HepG2 (cell line): ENCODE data around the gene SLC25A45. TPM values are rescaled to one million over a fixed set of nuclear protein-coding genes. Genes with fewer than 3 reads are reported as not detected.

Experiments used
- EEA1 ChIP-seq: sonication (generic); formaldehyde crosslinking; IDR thresholded peaks from 2 replicates; pipeline ENCODE4 v1.5.1; 2020; ENCODE audit warnings: mild to moderate bottlenecking, missing genetic modification reagents, borderline replicate concordance
- ZBTB40 ChIP-seq, 2 experiments: fragments of 450-650 bp in 1 of 2; sonication (generic) in 1 of 2; formaldehyde crosslinking in 1 of 2; IDR thresholded peaks; 2 replicates each; pipeline versions ENCODE4 v1.6.1 to v1.8.0; 2016 to 2022; ENCODE audit warnings: antibody characterized with exemption in 1 of 2, mild to moderate bottlenecking in 1 of 2, missing genetic modification reagents in 1 of 2
- polyA plus RNA-seq, 8 experiments: library from polyadenylated mRNA; depleted of rRNA in 3 of 8; stranded (reverse) in 7 of 8; unstranded in 1 of 8; fragments of >200 nt; fragmentation: Illumina TruSeq in 4 of 8; extraction: Trizol in 4 of 8; gene quantifications; 2 replicates each; pipeline versions ENCODE4 v1.2.1 to v1.2.3, GENCODE V29; 2011 to 2016; ENCODE audit warnings: low read depth in 4 of 8, missing spikeins in 1 of 8, mixed read lengths in 1 of 8; ENCODE audit not compliant: insufficient read depth in 1 of 8
- total RNA-seq, 5 experiments: library from RNA; depleted of rRNA; stranded (reverse); fragments of >200 nt; fragmentation: Illumina TruSeq; extraction: Trizol; gene quantifications; 2 replicates each; pipeline ENCODE4 v1.2.3, GENCODE V29; 2016; ENCODE audit warnings: low read depth in 1 of 5

The SLC25A45 gene
- total and polyA plus RNA-seq, 2 of the 13 experiments (the other 11 are each of a cell fraction or from before 2014, with no cell fraction given) = 1.2 to 3.4 TPM

- TF ChIP-seq ZBTB40 (IDR thresholded peaks at IDR 0.05) (no peak), ZBTB40 (CRISPR knock-in tag; IDR thresholded peaks at IDR 0.05) (0 out of 2 replicates have a peak, but pooled peaks have one; percentile 9), EEA1 (CRISPR knock-in tag) (0 out of 2 replicates have a peak, but pooled peaks have one; percentile 50)
Measured at GRCh38 chr11:65384301-65384889, 1.9 kb upstream of the SLC25A45 start (continued).
